ENCODE measurements around the gene PTPN4.

DNA sequence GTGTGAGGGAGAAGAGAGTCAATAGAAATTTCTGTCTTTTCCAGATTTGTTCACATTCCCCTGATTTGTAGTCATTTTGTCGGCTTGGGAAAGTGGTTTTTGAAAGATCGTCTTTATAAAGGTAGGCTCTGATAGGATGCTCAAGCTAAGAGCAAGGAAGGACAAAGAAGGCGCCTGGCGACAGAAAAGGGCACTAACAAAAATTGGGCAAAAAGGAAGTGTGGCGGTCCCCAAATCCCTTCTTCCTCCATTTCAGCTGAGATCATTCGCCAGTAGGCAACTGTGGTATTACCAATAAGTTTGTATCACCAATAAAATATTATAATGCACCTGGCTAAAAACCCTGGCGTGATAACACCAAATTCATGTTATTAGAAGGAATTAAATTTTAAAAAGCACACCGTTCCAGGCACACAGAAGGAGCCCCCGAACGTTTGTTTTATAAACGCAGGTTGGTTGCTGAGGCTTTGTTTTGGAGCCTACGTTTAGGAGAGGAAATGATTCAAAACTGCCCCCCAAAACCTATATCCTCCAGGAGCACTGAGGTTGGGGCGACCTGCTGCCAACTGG lies 756 bp upstream of the PTPN4 start:
- TF ChIP-seq CTCF (IDR thresholded peaks at IDR 0.05) (no peak), EP300 (IDR thresholded peaks at IDR 0.05) (no peak), POLR2A (IDR thresholded peaks at IDR 0.05) (no peak)

All from tibial nerve (tissue), 4 donors.